ENCODE data around the gene KRTAP10-9. TPM values are rescaled to one million over a fixed set of nuclear protein-coding genes. Genes with fewer than 3 reads are reported as not detected.
"Not testable (repeated sequence)": the region's sequence is repeated elsewhere in the genome, so short reads cannot be mapped to it uniquely, and the experiment has no call there.

The KRTAP10-9 gene
- total RNA-seq = not detected

- DNase-seq = no peak
- Mint-ChIP-seq H3K27ac (no peak within 1 kb of the TSS), H3K36me3 (peaks cover 16% of the 10 kb centered on the region), H3K27me3 (no peaks in the 10 kb centered on the region), H3K4me3 (no peak within 1 kb of the TSS), H3K9me3 (peaks cover 38% of the 10 kb centered on the region), H3K4me1 (ENCODE audit: low read depth) (peaks cover 18% of the 10 kb centered on the region)
- intact Hi-C loops (cut with micrococcal nuclease) = no loop called here
- ChIA-PET CTCF (no interaction called here), POLR2A (no interaction called here)
Observed at GRCh38 chr21:44626673-44627143, at the start of gene KRTAP10-9. TSS of gene KRTAP10-9 (plus strand) at chr21:44627093. CDS start at chr21:44627172, 79 bp downstream.

DNA sequence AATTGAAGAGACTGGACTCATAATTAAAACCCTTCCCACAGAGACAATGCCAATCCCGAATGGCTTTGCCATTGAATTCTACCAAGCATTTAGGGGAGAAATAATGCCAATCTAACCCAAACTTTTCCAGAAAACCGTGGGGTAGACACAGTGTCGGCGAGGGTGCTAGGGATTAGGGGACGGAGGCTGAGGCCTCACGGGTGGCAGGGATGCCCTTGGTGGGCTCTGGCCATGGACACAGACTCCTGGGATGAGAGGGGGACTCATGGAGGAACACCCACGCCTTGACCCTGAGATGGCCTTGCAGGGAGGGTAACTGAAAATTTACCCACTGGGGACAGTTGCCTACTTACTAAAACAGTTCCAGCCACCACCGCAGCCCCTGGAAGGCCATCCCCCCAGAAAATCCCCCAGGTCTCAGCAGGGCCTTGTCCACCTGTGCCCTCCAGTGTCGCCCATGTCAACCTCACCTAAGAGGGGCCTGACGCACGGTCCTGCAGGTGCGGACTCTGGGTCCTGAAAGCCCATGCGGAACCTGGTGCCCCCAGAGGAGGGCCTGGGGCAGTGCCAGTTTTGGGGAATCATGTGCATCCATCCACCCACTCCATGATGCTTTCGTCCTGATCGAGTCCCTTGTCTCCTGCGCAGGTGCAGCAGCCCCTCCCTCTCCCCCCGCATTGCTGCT is 48.4 kb upstream of the KRTAP10-9 start:
- Mint-ChIP-seq H3K9me3 (peaks cover 33% of the 10 kb centered on the region), H3K4me1 (ENCODE audit: low read depth) (peaks cover 5% of the 10 kb centered on the region), H3K36me3 (peaks cover 4% of the 10 kb centered on the region), H3K4me3 (no peak overlapping the region), H3K27ac (no peak overlapping the region), H3K27me3 (peaks cover 1% of the 10 kb centered on the region)
- DNase-seq = no peak
- ChIA-PET CTCF (no interaction called here), POLR2A (no interaction called here)
- intact Hi-C loops (cut with micrococcal nuclease) = no loop called here

DNA sequence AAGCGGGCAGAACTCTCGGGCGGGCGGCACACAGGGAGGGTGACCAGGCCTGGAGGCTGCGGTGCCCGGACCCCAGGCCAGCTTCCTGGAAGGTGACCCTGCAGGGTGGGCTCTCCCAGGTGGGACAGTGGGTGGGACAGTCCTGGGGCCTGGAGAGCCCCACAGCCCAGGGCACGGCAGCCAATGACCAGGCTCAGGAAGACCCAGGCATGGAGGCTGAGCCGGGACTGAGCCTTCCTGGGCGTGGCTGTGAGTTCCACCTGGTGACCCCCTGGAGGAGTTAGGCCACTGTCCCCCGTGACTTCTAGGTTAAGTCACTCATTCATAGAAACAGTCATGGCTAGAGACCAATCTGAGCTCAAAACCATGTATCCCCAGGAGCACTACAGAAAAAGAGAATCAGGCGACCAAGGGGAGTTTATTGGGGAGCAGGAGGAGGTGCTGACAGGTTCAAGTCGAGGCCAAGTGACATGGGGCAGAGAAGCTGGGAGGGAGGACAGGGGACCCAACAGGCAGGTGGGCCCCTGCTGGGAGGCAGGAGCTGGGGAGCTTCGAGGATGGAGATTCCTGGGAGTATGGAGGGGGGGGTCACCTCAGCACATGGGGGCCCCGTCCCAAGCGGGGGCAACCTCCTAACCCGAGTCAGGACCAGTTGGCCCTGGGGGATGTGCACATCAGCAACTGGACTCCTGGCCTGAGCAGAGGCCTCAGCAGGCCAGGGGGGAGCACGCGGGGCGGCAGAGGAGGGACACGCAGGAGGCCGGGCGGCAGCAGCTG is 47.6 kb upstream of the KRTAP10-9 start:
- ChIA-PET POLR2A (no interaction called here), CTCF (no interaction called here)
- H3K27me3 Mint-ChIP-seq = peaks cover 1% of the 10 kb centered on the region
- peaks cover 4% of the 10 kb centered on the region for H3K36me3 Mint-ChIP-seq
- no peak for DNase-seq
- H3K4me1 Mint-ChIP-seq (ENCODE audit: low read depth) = peaks cover 12% of the 10 kb centered on the region
- H3K27ac Mint-ChIP-seq = no peak overlapping the region
- no peak overlapping the region for H3K4me3 Mint-ChIP-seq
- H3K9me3 Mint-ChIP-seq = peaks cover 33% of the 10 kb centered on the region
- intact Hi-C loops (cut with micrococcal nuclease) = no loop called here

DNA sequence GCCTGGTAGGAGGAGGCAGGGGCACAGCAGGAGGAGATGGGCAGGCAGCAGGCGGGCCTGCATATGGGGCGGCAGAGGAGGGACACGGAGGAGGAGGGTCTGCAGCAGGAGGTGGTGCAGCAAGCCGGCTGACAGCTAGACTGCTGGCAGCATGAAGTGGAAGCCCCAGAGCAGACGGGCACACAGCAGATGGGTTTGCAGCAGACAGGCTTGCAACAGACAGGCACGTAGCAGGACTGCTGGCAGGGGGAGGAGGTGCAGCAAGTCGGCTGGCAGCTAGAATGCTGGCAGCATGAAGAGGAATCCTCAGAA is 47.1 kb upstream of the KRTAP10-9 start:
- no peak overlapping the region for H3K4me3 Mint-ChIP-seq
- peaks cover 4% of the 10 kb centered on the region for H3K36me3 Mint-ChIP-seq
- CTCF ChIA-PET = no interaction called here
- intact Hi-C loops (cut with micrococcal nuclease) = loop anchor here (10.0 kb wide), 1 partner anchor 75 kb away; the partner anchor contains the start of genes KRTAP12-3 and KRTAP12-4
- no peaks in the 10 kb centered on the region for H3K27me3 Mint-ChIP-seq
- H3K4me1 Mint-ChIP-seq (ENCODE audit: low read depth) = peaks cover 15% of the 10 kb centered on the region
- H3K9me3 Mint-ChIP-seq = peaks cover 33% of the 10 kb centered on the region
- no peak for DNase-seq
- POLR2A ChIA-PET = no interaction called here
- no peak overlapping the region for H3K27ac Mint-ChIP-seq

DNA sequence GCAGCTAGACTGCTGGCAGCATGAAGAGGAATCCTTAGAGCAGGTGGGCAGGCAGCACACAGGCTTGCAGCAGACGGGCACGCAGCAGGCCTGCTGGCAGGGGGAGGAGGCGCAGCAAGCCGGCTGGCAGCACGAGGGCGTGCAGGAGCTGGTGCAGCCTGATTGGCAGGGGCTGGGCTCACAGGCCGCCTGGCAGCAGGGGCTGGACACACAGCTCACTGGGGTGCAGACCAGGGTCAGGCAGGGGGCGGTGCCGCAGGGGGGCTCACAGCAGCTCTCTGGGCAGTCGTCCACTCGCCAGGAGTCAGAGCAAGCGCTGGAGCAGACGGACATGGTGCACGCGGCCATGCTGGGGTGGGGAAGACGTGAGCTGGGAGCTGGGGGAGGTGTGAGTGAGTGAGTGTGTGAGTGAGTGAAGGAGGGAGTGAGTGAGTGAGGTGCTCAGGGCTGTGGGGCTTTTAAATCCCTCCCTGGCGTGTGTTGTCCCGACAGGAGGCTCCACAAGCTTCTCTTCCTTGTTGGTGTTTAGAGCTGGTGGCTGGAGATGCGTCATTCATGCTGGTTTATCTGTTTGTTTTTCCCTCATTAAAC is 46.6 kb upstream of the KRTAP10-9 start, which contains the start of gene KRTAP10-5:
Gene KRTAP10-5, minus strand, starts transcription at position 374 of the 591 bp plus-strand sequence. Its CDS starts 26 bp downstream, at position 348.
- CTCF ChIA-PET = interaction anchor here (1.2 kb wide), 1 partner anchor 213 kb away, joined by 3 read pairs; no protein-coding TSS in a partner anchor
- H3K4me3 Mint-ChIP-seq, POLR2A ChIA-PET, H3K36me3 Mint-ChIP-seq, H3K27ac Mint-ChIP-seq, H3K27me3 Mint-ChIP-seq, DNase-seq: not testable (repeated sequence)
- intact Hi-C loops (cut with micrococcal nuclease) = loop anchor here (10.0 kb wide), 1 partner anchor 74 kb away; the partner anchor contains the start of genes KRTAP12-3 and KRTAP12-4
- Mint-ChIP-seq H3K4me1 (ENCODE audit: low read depth) (peaks cover 15% of the 10 kb centered on the region), H3K9me3 (peaks cover 33% of the 10 kb centered on the region)

- ChIA-PET POLR2A (no interaction called here), CTCF (interaction anchor here (0.6 to 1.2 kb wide), 2 partner anchors 212 to 500 kb away, joined by 3 read pairs; no protein-coding TSS in a partner anchor)
- peaks cover 30% of the 10 kb centered on the region for H3K9me3 Mint-ChIP-seq
- intact Hi-C loops (cut with micrococcal nuclease) = loop anchor here (10.0 kb wide), 1 partner anchor 74 kb away; the partner anchor contains the start of genes KRTAP12-3 and KRTAP12-4
- H3K36me3 Mint-ChIP-seq = peaks cover 4% of the 10 kb centered on the region
- peaks cover 4% of the 10 kb centered on the region for H3K27me3 Mint-ChIP-seq
- no peak for DNase-seq
- no peak overlapping the region for H3K4me3 Mint-ChIP-seq
- peaks cover 15% of the 10 kb centered on the region for H3K4me1 Mint-ChIP-seq (ENCODE audit: low read depth)
- H3K27ac Mint-ChIP-seq = no peak overlapping the region
Observed at GRCh38 chr21:44581158-44581557, 45.7 kb upstream of the KRTAP10-9 start.

DNA sequence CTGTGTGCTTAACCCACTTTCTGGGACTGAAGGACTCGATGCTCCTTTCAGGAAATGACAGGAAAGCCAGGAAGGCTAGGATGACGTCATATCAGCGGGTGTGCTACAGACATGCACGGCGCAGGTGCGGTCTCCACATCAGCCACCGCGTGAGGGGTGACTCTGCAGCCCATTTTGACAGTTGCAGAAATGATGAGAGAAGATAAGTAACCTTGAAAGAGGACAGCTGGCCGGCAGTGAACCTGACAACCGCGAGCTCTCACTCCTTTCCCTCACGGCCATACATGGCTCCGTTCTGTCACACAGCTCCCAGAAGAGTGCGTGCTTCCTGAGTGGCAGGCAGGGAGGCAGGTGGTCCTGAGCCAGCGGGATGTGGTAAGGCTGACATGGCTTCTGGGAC is 44.8 kb upstream of the KRTAP10-9 start:
- ChIA-PET CTCF (no interaction called here), POLR2A (no interaction called here)
- no peak overlapping the region for H3K4me3 Mint-ChIP-seq
- no peak overlapping the region for H3K27ac Mint-ChIP-seq
- no peak for DNase-seq
- H3K4me1 Mint-ChIP-seq (ENCODE audit: low read depth) = peaks cover 15% of the 10 kb centered on the region
- H3K27me3 Mint-ChIP-seq = peaks cover 11% of the 10 kb centered on the region
- H3K36me3 Mint-ChIP-seq = peaks cover 4% of the 10 kb centered on the region
- intact Hi-C loops (cut with micrococcal nuclease) = loop anchor here (10.0 kb wide), 1 partner anchor 73 kb away; the partner anchor contains the start of genes KRTAP12-3 and KRTAP12-4
- peaks cover 23% of the 10 kb centered on the region for H3K9me3 Mint-ChIP-seq

DNA sequence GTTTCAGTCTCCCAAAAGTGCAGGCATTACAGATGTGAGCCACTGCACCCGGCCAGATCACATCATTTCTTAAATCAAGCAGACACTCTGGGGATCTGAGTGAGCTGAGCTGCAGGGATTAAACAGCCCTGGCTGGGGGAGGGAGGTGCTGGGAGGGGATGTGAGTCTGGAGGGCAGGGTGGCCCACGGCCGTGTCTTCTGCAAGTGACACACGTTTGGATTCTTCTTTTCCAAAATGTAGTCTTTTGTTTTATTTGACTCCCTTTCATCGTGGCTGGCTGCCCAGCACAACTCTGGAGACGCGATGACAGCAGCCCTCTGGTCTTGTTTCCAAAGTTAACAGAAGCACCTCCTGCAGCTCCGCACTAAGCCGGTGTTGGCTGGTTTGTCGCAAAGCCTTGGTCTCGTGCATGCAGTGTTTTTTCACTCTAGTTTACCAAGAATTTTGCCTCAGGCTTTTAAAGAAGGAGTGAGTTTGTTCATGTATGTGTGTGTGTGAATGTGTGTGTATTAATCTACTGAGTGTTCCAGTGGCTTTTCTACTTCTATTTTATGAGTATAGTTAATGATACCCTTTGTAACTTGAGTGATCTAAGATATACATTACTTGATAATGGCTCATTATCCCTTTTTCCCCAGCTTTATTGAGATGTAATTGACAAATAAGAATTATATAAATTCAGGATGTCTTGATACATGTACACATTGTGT is 43.6 kb upstream of the KRTAP10-9 start:
- ChIA-PET CTCF (interaction anchor here (0.6 kb wide), 1 partner anchor 80 kb away, joined by 5 read pairs; no protein-coding TSS in a partner anchor), POLR2A (no interaction called here)
- H3K4me1 Mint-ChIP-seq (ENCODE audit: low read depth) = peaks cover 15% of the 10 kb centered on the region
- no peak for DNase-seq
- no peak overlapping the region for H3K27ac Mint-ChIP-seq
- H3K9me3 Mint-ChIP-seq = peaks cover 14% of the 10 kb centered on the region
- peaks cover 13% of the 10 kb centered on the region for H3K27me3 Mint-ChIP-seq
- intact Hi-C loops (cut with micrococcal nuclease) = loop anchor here (10.0 kb wide), 1 partner anchor 72 kb away; the partner anchor contains the start of genes KRTAP12-3 and KRTAP12-4
- no peak overlapping the region for H3K4me3 Mint-ChIP-seq
- H3K36me3 Mint-ChIP-seq = peaks cover 2% of the 10 kb centered on the region

DNA sequence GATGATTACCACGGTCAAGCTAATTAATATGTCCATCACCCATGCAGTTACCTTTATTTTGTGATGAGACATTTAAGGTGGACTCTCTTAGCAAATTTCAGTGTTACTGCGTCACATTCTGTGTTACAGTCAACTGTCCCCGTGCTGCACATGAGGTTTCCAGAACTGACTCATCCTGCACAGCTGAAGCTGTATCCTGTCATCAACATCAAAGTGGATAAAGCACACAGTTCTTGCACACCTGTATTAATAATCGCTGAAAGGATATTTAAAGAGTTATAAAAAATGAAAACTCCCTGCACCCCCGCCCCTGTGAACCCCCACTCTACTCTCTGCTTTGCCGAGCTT is 43.1 kb upstream of the KRTAP10-9 start:
- peaks cover 14% of the 10 kb centered on the region for H3K9me3 Mint-ChIP-seq
- H3K27ac Mint-ChIP-seq = no peak overlapping the region
- H3K36me3 Mint-ChIP-seq = peaks cover 2% of the 10 kb centered on the region
- H3K4me3 Mint-ChIP-seq = no peak overlapping the region
- intact Hi-C loops (cut with micrococcal nuclease) = loop anchor here (10.0 kb wide), 1 partner anchor 71 kb away; the partner anchor contains the start of genes KRTAP12-3 and KRTAP12-4
- H3K4me1 Mint-ChIP-seq (ENCODE audit: low read depth) = peaks cover 15% of the 10 kb centered on the region
- peak; percentile 71 for DNase-seq
- ChIA-PET CTCF (interaction anchor here (0.6 to 0.7 kb wide), 2 partner anchors 73 to 210 kb away, joined by 3 read pairs; no protein-coding TSS in a partner anchor), POLR2A (no interaction called here)
- peaks cover 13% of the 10 kb centered on the region for H3K27me3 Mint-ChIP-seq

DNA sequence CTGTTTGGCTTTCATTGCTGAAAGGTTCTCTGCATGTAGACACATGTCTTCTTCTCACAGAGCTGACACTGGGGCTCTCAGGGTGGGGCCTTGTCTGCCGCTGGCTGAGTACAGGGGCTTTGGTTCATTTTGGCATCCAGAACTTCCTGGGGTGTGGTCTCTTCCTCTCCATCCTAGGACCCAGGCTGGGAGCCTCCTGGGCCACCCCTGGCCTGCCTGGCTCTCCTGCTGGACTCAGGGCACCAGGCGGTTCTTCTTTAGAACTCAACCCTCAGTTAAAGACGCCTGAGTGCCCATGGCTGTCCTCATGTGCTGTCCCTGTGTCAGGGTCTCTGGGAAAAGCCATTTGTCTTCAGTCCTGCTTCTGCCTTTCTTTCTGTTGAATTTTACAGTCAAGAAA is 41.0 kb upstream of the KRTAP10-9 start:
- Mint-ChIP-seq H3K4me1 (ENCODE audit: low read depth) (peaks cover 15% of the 10 kb centered on the region), H3K4me3 (no peak overlapping the region), H3K9me3 (peaks cover 9% of the 10 kb centered on the region), H3K36me3 (peaks cover 2% of the 10 kb centered on the region), H3K27me3 (peaks cover 18% of the 10 kb centered on the region), H3K27ac (no peak overlapping the region)
- ChIA-PET POLR2A (interaction anchor here (0.5 kb wide), 1 partner anchor 569 kb away, joined by 3 read pairs; no protein-coding TSS in a partner anchor), CTCF (no interaction called here)
- DNase-seq = no peak
- intact Hi-C loops (cut with micrococcal nuclease) = loop anchor here (10.0 kb wide), 1 partner anchor 69 kb away; the partner anchor contains the start of genes KRTAP12-3 and KRTAP12-4

- no peaks in the 10 kb centered on the region for H3K36me3 Mint-ChIP-seq
- H3K27me3 Mint-ChIP-seq = peaks cover 18% of the 10 kb centered on the region
- no peak overlapping the region for H3K27ac Mint-ChIP-seq
- no peak for DNase-seq
- POLR2A ChIA-PET = no interaction called here
- H3K9me3 Mint-ChIP-seq = no peaks in the 10 kb centered on the region
- intact Hi-C loops (cut with micrococcal nuclease) = loop anchor here (10.0 kb wide), 1 partner anchor 66 kb away; the partner anchor contains the start of genes KRTAP12-3 and KRTAP12-4
- CTCF ChIA-PET = no interaction called here
- H3K4me1 Mint-ChIP-seq (ENCODE audit: low read depth) = peaks cover 4% of the 10 kb centered on the region
- H3K4me3 Mint-ChIP-seq = no peak overlapping the region
Observed at GRCh38 chr21:44589094-44589493, 37.8 kb upstream of the KRTAP10-9 start.

Data from activated CD4-positive, alpha-beta memory T cell treated with anti-CD3 and anti-CD28 coated beads for 36 hours (primary cell).